ENCODE data around the gene ZNF653. TPM values are rescaled to one million over a fixed set of nuclear protein-coding genes. Genes with fewer than 3 reads are reported as not detected.
A peak's percentile ranks its signal among the peaks of the same experiment; 100 is the strongest.

Gene ZNF653
- total RNA-seq, 1 donor from 2014 or later: 12.5 TPM

DNA sequence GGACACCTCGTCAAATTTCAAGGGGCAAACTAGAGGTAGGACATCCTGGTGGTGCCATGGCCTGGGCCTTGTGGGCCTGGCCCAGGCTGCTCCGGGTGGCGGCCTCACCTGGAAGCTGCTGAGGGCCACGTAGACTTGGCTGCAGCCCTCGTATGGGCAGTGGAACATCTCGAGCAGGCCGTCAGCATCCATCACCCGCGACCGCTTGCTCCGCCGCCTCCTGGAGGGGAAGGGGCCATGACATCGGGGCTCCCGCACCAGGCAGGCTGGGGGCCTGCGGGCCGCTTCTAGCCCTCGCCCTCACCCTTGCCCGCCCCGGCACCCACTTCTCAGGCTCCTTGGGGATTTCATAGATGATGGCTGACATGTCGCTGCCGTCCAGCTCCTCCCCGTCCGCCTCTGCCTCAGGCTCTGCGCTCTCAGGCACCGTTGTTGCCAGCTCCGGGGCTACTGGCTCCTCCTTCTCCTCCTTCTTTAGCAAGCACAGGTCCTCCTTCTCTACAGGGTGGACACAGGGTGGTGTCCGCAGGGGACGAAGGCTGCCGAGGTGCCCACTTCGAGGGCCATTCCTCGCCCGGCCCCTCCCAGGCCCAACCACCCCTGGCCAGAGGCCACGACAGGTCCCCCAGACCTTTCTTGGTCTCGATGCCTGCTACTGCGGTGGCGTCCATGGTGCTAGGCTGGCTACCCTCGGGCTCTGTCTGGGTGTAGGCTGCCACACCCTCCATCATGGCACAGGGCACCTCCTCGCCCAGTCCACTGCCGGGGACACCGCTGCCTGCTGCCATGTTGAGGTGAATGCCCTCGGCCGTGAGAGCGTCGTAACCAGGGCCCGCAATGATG is 18.8 kb downstream of the ZNF653 start:
- TF ChIP-seq POLR2A (IDR thresholded peaks at IDR 0.05) (no peak), POLR2AphosphoS5 (IDR thresholded peaks at IDR 0.05; ENCODE audit: insufficient read depth in 1 of 2, low read depth in 1 of 2) (no peak)
- TF ChIP-seq, protein P1, sequence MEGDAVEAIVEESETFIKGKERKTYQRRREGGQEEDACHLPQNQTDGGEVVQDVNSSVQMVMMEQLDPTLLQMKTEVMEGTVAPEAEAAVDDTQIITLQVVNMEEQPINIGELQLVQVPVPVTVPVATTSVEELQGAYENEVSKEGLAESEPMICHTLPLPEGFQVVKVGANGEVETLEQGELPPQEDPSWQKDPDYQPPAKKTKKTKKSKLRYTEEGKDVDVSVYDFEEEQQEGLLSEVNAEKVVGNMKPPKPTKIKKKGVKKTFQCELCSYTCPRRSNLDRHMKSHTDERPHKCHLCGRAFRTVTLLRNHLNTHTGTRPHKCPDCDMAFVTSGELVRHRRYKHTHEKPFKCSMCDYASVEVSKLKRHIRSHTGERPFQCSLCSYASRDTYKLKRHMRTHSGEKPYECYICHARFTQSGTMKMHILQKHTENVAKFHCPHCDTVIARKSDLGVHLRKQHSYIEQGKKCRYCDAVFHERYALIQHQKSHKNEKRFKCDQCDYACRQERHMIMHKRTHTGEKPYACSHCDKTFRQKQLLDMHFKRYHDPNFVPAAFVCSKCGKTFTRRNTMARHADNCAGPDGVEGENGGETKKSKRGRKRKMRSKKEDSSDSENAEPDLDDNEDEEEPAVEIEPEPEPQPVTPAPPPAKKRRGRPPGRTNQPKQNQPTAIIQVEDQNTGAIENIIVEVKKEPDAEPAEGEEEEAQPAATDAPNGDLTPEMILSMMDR (IDR thresholded peaks at IDR 0.05): no peak
- DNase-seq (ENCODE audit: extremely low spot score in 2 of 2): no peak
- no peaks in the 10 kb centered on the region for H3K9me3 ChIP-seq
- intact Hi-C loops (cut with DNase I): loop anchor here (10.0 kb wide), 1 partner anchor 192 kb away; the partner anchor contains the start of gene TSPAN16
- H3K27ac ChIP-seq: no peak overlapping the region
- H3K36me3 ChIP-seq: peaks cover 0 to 15% of the 10 kb centered on the region in 2 donors
- H3K4me3 ChIP-seq: no peak overlapping the region
- peaks cover 14% of the 10 kb centered on the region for H3K4me1 ChIP-seq
- H3K27me3 ChIP-seq: no peaks in the 10 kb centered on the region

- H3K27me3 ChIP-seq: no peaks in the 10 kb centered on the region
- H3K36me3 ChIP-seq: peaks cover 0 to 15% of the 10 kb centered on the region in 2 donors
- intact Hi-C loops (cut with DNase I): loop anchor here (10.0 kb wide), 1 partner anchor 191 kb away; the partner anchor contains the start of gene TSPAN16
- H3K9me3 ChIP-seq: no peaks in the 10 kb centered on the region
- H3K4me3 ChIP-seq: no peak overlapping the region
- DNase-seq (ENCODE audit: extremely low spot score in 2 of 2): no peak
- TF ChIP-seq POLR2A (IDR thresholded peaks at IDR 0.05) (no peak), POLR2AphosphoS5 (IDR thresholded peaks at IDR 0.05; ENCODE audit: insufficient read depth in 1 of 2, low read depth in 1 of 2) (no peak)
- TF ChIP-seq, protein P1 (IDR thresholded peaks at IDR 0.05): no peak
- H3K4me1 ChIP-seq: peaks cover 24% of the 10 kb centered on the region
- H3K27ac ChIP-seq: no peak overlapping the region
Measured at GRCh38 chr19:11485245-11485837, 20.3 kb downstream of the ZNF653 start.

- no peak overlapping the region for H3K4me3 ChIP-seq
- peaks cover 0 to 15% of the 10 kb centered on the region in 2 donors for H3K36me3 ChIP-seq
- TF ChIP-seq POLR2A (IDR thresholded peaks at IDR 0.05) (no peak), POLR2AphosphoS5 (IDR thresholded peaks at IDR 0.05; ENCODE audit: insufficient read depth in 1 of 2, low read depth in 1 of 2) (no peak)
- TF ChIP-seq, protein P1 (IDR thresholded peaks at IDR 0.05): no peak
- intact Hi-C loops (cut with DNase I): loop anchor here (10.0 kb wide), 1 partner anchor 189 kb away; the partner anchor contains the start of gene TSPAN16
- no peak for DNase-seq (ENCODE audit: extremely low spot score in 2 of 2)
- H3K4me1 ChIP-seq: peaks cover 37% of the 10 kb centered on the region
- H3K27ac ChIP-seq: no peak overlapping the region
- H3K9me3 ChIP-seq: no peaks in the 10 kb centered on the region
- H3K27me3 ChIP-seq: no peaks in the 10 kb centered on the region
Measured at GRCh38 chr19:11483366-11484111, 22.1 kb downstream of the ZNF653 start.

DNA sequence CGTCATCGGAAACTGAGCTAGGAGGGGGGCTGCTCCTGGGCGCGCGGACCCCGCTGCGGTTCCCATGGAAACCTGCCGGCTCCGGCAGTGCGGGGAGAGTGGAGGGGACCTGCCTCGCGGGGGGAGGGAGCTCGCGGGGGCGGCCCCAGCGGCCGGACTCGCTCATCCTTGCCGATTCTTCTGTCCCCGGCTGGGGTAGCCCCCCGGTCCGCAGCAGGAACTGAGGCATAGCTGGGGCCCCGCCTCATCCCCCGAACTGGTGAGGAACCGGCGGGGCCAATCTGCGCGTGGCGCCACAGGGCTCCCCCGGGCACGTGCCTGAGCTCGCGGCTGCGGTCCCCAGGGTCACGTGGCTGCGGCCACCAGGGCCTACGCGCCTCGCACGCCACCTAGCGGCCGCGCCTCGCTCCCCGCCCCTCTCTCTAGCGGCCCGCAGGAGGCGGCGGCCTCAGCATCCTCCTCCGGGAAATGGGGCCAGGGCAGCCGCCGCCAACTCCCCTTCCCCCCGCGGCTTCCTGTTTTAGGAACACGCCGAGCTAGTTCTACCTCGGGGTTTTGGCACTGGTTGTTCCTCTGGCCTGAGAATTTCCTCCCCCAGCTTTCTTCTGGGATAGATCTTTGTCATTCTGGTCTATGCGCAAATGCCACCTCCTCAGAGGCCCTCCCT is 23.1 kb downstream of the ZNF653 start:
- intact Hi-C loops (cut with DNase I): loop anchor here (10.0 kb wide), 1 partner anchor 188 kb away; the partner anchor contains the start of gene TSPAN16
- H3K27me3 ChIP-seq: no peaks in the 10 kb centered on the region
- no peaks in the 10 kb centered on the region for H3K9me3 ChIP-seq
- TF ChIP-seq, protein P1 (IDR thresholded peaks at IDR 0.05): peak; percentile 87 to 94 (median 90)
- TF ChIP-seq POLR2A (IDR thresholded peaks at IDR 0.05) (no peak), POLR2AphosphoS5 (IDR thresholded peaks at IDR 0.05; ENCODE audit: insufficient read depth in 1 of 2, low read depth in 1 of 2) (peak in 1 of 2 donors; percentile 46)
- H3K36me3 ChIP-seq: peaks cover 0 to 14% of the 10 kb centered on the region in 2 donors
- no peak for DNase-seq (ENCODE audit: extremely low spot score in 2 of 2)
- peak overlapping the region; percentile 23 to 28 for H3K4me3 ChIP-seq
- H3K4me1 ChIP-seq: peaks cover 37% of the 10 kb centered on the region
- no peak overlapping the region for H3K27ac ChIP-seq
